GM23338 (cell line): ENCODE measurements around the gene EIF2S3B. TPM values are rescaled to one million over a fixed set of nuclear protein-coding genes. Genes with fewer than 3 reads are reported as not detected.

Experiments
- ATAC-seq: fragments of 200-7000 bp; cut with Tn5 transposase; 3 replicates; pipeline ENCODE4 v1.9.1; 2020
- DNase-seq: peaks from one replicate; pipeline ENCODE4 v3.0.0-alpha.2; 2015; ENCODE audit warnings: low spot score
- H2AFZ ChIP-seq: fragments of 200-600 bp; sonication (generic); 2 replicates; pipeline ENCODE4 v1.8.0; 2016; ENCODE audit warnings: antibody characterized with exemption, mild to moderate bottlenecking, moderate library complexity
- H3F3A ChIP-seq: fragments of 200-600 bp; sonication (generic); replicated peaks from 2 replicates; pipeline ENCODE4 v1.8.0; 2017; ENCODE audit warnings: antibody characterized with exemption, mixed run types, low read depth
- H3K27ac ChIP-seq: fragments of 200-600 bp; sonication (generic); 2 replicates; pipeline ENCODE4 v1.6.1; 2016; ENCODE audit warnings: low read depth
- H3K27me3 ChIP-seq: fragments of 200-600 bp; sonication (generic); 2 replicates; pipeline ENCODE4 v1.8.0; 2016; ENCODE audit warnings: mild to moderate bottlenecking, mixed run types, moderate library complexity; ENCODE audit not compliant: insufficient read depth
- H3K36me3 ChIP-seq: fragments of 200-600 bp; sonication (generic); 2 replicates; pipeline ENCODE4 v1.8.0; 2016; ENCODE audit warnings: mild to moderate bottlenecking; ENCODE audit not compliant: insufficient read depth
- H3K4me1 ChIP-seq: fragments of 200-600 bp; sonication (generic); 2 replicates; pipeline ENCODE4 v1.8.0; 2016; ENCODE audit warnings: mild to moderate bottlenecking, moderate library complexity; ENCODE audit not compliant: insufficient read depth
- H3K4me2 ChIP-seq: fragments of 200-600 bp; sonication (generic); 2 replicates; pipeline ENCODE4 v1.7.1; 2017; ENCODE audit warnings: mixed run types
- H3K4me3 ChIP-seq: fragments of 200-600 bp; sonication (generic); 2 replicates; pipeline ENCODE4 v1.6.1; 2016; ENCODE audit warnings: mixed run types
- H3K79me2 ChIP-seq: fragments of 200-600 bp; sonication (generic); replicated peaks from 2 replicates; pipeline ENCODE4 v1.8.0; 2017; ENCODE audit warnings: mild to moderate bottlenecking; ENCODE audit not compliant: insufficient read depth
- H3K9me2 ChIP-seq: fragments of 200-600 bp; sonication (generic); 2 replicates; pipeline ENCODE4 v1.8.0; 2017; ENCODE audit not compliant: insufficient read depth
- H4K20me1 ChIP-seq: fragments of 200-600 bp; sonication (generic); replicated peaks from 2 replicates; pipeline ENCODE4 v1.8.0; 2017; ENCODE audit warnings: mild to moderate bottlenecking; ENCODE audit not compliant: insufficient read depth
- H3K27ac Mint-ChIP-seq: 2 replicates; pipeline ENCODE4 v1.8.0; 2020; ENCODE audit warnings: inconsistent platforms, mild to moderate bottlenecking, moderate library complexity, mixed read lengths
- H3K27me3 Mint-ChIP-seq: 3 replicates; pipeline ENCODE4 v1.8.0; 2022; ENCODE audit warnings: low read depth, mild to moderate bottlenecking, moderate library complexity, mixed read lengths, inconsistent platforms; ENCODE audit not compliant: insufficient read depth, poor library complexity
- H3K36me3 Mint-ChIP-seq: 3 replicates; pipeline ENCODE4 v1.8.0; 2021; ENCODE audit warnings: low read depth, mild to moderate bottlenecking, inconsistent platforms, moderate library complexity, mixed read lengths
- H3K4me1 Mint-ChIP-seq: 3 replicates; pipeline ENCODE4 v1.8.0; 2020; ENCODE audit warnings: mild to moderate bottlenecking, inconsistent platforms, mixed read lengths
- H3K4me3 Mint-ChIP-seq: 3 replicates; pipeline ENCODE4 v1.8.0; 2021; ENCODE audit warnings: moderate library complexity, mild to moderate bottlenecking, inconsistent platforms, mixed read lengths
- H3K9me3 Mint-ChIP-seq: 3 replicates; pipeline ENCODE4 v1.8.0; 2020; ENCODE audit warnings: moderate library complexity, mild to moderate bottlenecking, inconsistent platforms, mixed read lengths
- CREB1 ChIP-seq: fragments of 250-450 bp; sonication (Bioruptor Pico); IDR thresholded peaks from 2 replicates; pipeline ENCODE4 v1.5.0; 2020; ENCODE audit warnings: low read depth, mild to moderate bottlenecking, moderate library complexity
- CTCF ChIP-seq, 2 experiments: fragments of 200-600 bp in 1 of 2; sonication (generic) in 1 of 2; conservative IDR thresholded peaks; 2 replicates each; pipeline versions ENCODE4 v1.5.1 to v1.6.1; 2016 to 2017; ENCODE audit warnings: antibody characterized with exemption in 2 of 2, low read depth in 2 of 2, mild to moderate bottlenecking in 2 of 2, moderate library complexity in 1 of 2
- EZH2phosphoT487 ChIP-seq: fragments of 200-600 bp; sonication (generic); IDR thresholded peaks from one replicate; pipeline ENCODE4 v1.8.1; 2018; ENCODE audit warnings: antibody characterized with exemption; ENCODE audit not compliant: unreplicated experiment
- JUNB ChIP-seq: IDR thresholded peaks from one replicate; pipeline ENCODE4 v1.6.1; 2016; ENCODE audit warnings: antibody characterized with exemption; ENCODE audit not compliant: unreplicated experiment
- REST ChIP-seq: IDR thresholded peaks from one replicate; pipeline ENCODE4 v1.6.1; 2018; ENCODE audit warnings: antibody characterized with exemption; ENCODE audit not compliant: unreplicated experiment
- STAT1 ChIP-seq: IDR thresholded peaks from one replicate; pipeline ENCODE4 v1.6.1; 2016; ENCODE audit warnings: antibody characterized with exemption; ENCODE audit not compliant: unreplicated experiment
- ZNF114 ChIP-seq: fragments of 250-450 bp; sonication (Bioruptor Pico); IDR thresholded peaks from 2 replicates; pipeline ENCODE4 v1.5.0; 2020; ENCODE audit warnings: mild to moderate bottlenecking, moderate library complexity
- polyA plus RNA-seq: library from polyadenylated mRNA; unstranded; fragments of >200 nt; fragmentation: Nextera tagmentation; extraction: Ambion mirVana; gene quantifications from 2 replicates; pipeline ENCODE4 v1.2.1, GENCODE V29; 2016
- total RNA-seq: library from RNA; depleted of rRNA; stranded (reverse); fragments of >200 nt; shearing (Covaris generic); gene quantifications from 2 replicates; pipeline ENCODE4 v1.2.3, GENCODE V29; 2014
- TF ChIP-seq, protein P1 (sequence below): fragments of 250-450 bp; sonication (Bioruptor Pico); IDR thresholded peaks from 2 replicates; pipeline ENCODE4 v1.5.0; 2020; ENCODE audit warnings: mild to moderate bottlenecking, moderate library complexity

EIF2S3B gene
- total and polyA plus RNA-seq, 2 experiments from 2014 or later = 0.24 to 10.8 TPM

- TF ChIP-seq, protein P1, sequence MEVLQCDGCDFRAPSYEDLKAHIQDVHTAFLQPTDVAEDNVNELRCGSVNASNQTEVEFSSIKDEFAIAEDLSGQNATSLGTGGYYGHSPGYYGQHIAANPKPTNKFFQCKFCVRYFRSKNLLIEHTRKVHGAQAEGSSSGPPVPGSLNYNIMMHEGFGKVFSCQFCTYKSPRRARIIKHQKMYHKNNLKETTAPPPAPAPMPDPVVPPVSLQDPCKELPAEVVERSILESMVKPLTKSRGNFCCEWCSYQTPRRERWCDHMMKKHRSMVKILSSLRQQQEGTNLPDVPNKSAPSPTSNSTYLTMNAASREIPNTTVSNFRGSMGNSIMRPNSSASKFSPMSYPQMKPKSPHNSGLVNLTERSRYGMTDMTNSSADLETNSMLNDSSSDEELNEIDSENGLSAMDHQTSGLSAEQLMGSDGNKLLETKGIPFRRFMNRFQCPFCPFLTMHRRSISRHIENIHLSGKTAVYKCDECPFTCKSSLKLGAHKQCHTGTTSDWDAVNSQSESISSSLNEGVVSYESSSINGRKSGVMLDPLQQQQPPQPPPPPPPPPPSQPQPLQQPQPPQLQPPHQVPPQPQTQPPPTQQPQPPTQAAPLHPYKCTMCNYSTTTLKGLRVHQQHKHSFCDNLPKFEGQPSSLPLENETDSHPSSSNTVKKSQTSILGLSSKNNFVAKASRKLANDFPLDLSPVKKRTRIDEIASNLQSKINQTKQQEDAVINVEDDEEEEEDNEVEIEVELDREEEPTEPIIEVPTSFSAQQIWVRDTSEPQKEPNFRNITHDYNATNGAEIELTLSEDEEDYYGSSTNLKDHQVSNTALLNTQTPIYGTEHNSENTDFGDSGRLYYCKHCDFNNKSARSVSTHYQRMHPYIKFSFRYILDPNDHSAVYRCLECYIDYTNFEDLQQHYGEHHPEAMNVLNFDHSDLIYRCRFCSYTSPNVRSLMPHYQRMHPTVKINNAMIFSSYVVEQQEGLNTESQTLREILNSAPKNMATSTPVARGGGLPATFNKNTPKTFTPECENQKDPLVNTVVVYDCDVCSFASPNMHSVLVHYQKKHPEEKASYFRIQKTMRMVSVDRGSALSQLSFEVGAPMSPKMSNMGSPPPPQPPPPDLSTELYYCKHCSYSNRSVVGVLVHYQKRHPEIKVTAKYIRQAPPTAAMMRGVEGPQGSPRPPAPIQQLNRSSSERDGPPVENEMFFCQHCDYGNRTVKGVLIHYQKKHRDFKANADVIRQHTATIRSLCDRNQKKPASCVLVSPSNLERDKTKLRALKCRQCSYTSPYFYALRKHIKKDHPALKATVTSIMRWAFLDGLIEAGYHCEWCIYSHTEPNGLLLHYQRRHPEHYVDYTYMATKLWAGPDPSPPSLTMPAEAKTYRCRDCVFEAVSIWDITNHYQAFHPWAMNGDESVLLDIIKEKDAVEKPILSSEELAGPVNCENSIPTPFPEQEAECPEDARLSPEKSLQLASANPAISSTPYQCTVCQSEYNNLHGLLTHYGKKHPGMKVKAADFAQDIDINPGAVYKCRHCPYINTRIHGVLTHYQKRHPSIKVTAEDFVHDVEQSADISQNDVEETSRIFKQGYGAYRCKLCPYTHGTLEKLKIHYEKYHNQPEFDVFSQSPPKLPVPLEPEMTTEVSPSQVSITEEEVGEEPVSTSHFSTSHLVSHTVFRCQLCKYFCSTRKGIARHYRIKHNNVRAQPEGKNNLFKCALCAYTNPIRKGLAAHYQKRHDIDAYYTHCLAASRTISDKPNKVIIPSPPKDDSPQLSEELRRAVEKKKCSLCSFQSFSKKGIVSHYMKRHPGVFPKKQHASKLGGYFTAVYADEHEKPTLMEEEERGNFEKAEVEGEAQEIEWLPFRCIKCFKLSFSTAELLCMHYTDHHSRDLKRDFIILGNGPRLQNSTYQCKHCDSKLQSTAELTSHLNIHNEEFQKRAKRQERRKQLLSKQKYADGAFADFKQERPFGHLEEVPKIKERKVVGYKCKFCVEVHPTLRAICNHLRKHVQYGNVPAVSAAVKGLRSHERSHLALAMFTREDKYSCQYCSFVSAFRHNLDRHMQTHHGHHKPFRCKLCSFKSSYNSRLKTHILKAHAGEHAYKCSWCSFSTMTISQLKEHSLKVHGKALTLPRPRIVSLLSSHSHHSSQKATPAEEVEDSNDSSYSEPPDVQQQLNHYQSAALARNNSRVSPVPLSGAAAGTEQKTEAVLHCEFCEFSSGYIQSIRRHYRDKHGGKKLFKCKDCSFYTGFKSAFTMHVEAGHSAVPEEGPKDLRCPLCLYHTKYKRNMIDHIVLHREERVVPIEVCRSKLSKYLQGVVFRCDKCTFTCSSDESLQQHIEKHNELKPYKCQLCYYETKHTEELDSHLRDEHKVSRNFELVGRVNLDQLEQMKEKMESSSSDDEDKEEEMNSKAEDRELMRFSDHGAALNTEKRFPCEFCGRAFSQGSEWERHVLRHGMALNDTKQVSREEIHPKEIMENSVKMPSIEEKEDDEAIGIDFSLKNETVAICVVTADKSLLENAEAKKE (CRISPR knock-in tag) = no peak
- TF ChIP-seq STAT1 = no peak
- no peak for TF ChIP-seq CTCF (conservative IDR thresholded peaks at IDR 0.05; ENCODE audit: low read depth in 2 of 2)
- no peak for TF ChIP-seq CREB1 (CRISPR knock-in tag)
Measured at GRCh38 chr12:10521555-10521954, 15.9 kb downstream of the EIF2S3B start (continued).

GRCh38 chr12:10528174-10528953 lies 22.7 kb downstream of the EIF2S3B start:
- no peaks in the 10 kb centered on the region for H3K79me2 ChIP-seq
- H3K36me3 Mint-ChIP-seq = no peaks in the 10 kb centered on the region
- no peaks in the 10 kb centered on the region for H3F3A ChIP-seq
- no peak overlapping the region for H3K4me3 ChIP-seq
- no peaks in the 10 kb centered on the region for H3K27me3 ChIP-seq
- no peaks in the 10 kb centered on the region for H3K9me3 Mint-ChIP-seq
- H3K4me3 Mint-ChIP-seq = no peak overlapping the region
- no peaks in the 10 kb centered on the region for H3K36me3 ChIP-seq
- H3K9me2 ChIP-seq = no peaks in the 10 kb centered on the region
- no peak overlapping the region for H3K4me2 ChIP-seq
- no peak overlapping the region for H2AFZ ChIP-seq
- no peak overlapping the region for H3K27ac ChIP-seq
- ATAC-seq = no peak
- no peaks in the 10 kb centered on the region for H3K4me1 Mint-ChIP-seq
- no peaks in the 10 kb centered on the region for H4K20me1 ChIP-seq
- no peaks in the 10 kb centered on the region for H3K4me1 ChIP-seq
- no peak for DNase-seq
- H3K27me3 Mint-ChIP-seq = no peaks in the 10 kb centered on the region
- no peak overlapping the region for H3K27ac Mint-ChIP-seq
- TF ChIP-seq JUNB (no peak), CREB1 (CRISPR knock-in tag) (no peak), ZNF114 (CRISPR knock-in tag) (no peak), REST (no peak), STAT1 (no peak), EZH2phosphoT487 (no peak)
